GM13977 (cell line): Measurements from ENCODE around the gene SENP3.

Experiments used
- DNase-seq: peaks from one replicate; pipeline ENCODE4 v3.0.0; 2012; ENCODE audit warnings: low spot score
- in situ Hi-C: fragments of 300-500 bp; cut with MboI; formaldehyde crosslinking; loops from one replicate; pipeline ENCODE4 v1.12.0; 2022; ENCODE audit warnings: low sequenced_read_pairs, low pct_unique_long_range_greater_than_20kb, mixed read lengths, inconsistent platforms; ENCODE audit not compliant: unreplicated experiment
- TF ChIP-seq, protein P1 (sequence below): IDR thresholded peaks from 2 replicates; pipeline ENCODE4 v1.5.1; 2012; ENCODE audit warnings: mild to moderate bottlenecking, control low read depth; ENCODE audit not compliant: insufficient read depth; ENCODE audit errors: extremely low read depth, missing control alignments

Gene SENP3

DNA sequence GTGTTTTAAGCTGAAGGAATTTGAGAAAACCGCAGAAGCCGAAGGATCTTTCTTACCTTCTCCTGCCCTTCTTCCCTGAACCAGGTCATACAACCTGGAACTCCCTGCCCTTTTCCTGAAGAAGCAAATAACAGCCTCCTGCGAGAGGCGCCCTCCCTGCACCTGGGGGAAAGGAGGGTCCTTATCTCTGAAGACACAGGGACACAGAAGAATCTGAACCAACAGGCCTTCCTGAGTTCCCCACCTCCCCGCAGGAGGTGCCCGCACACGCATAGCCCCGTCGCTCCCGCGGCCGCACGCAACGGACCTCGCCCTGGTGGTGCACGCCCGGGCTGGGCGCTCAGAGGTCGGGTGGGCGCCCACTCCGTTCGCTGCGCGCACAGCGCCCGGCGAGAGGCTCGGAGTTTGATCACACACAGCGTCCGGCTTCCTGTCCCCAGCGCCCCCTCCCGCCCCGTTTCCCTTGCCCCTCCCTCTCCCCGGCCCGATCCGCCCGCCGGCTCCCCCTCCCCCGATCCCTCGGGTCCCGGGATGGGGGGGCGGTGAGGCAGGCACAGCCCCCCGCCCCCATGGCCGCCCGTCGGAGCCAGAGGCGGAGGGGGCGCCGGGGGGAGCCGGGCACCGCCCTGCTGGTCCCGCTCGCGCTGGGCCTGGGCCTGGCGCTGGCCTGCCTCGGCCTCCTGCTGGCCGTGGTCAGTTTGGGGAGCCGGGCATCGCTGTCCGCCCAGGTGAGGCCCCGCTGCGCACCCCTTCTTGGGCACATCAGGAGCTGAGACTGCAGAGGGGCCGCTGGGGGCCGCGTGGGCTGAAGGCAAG is 12.9 kb upstream of the SENP3 start, which contains the start of gene TNFSF12:
TSS of gene TNFSF12 (plus strand) at position 474 of the 816 bp plus-strand sequence. CDS start at position 570, 96 bp downstream.
- in situ Hi-C loops = no loop called here
- peak; percentile 79 for DNase-seq

DNA sequence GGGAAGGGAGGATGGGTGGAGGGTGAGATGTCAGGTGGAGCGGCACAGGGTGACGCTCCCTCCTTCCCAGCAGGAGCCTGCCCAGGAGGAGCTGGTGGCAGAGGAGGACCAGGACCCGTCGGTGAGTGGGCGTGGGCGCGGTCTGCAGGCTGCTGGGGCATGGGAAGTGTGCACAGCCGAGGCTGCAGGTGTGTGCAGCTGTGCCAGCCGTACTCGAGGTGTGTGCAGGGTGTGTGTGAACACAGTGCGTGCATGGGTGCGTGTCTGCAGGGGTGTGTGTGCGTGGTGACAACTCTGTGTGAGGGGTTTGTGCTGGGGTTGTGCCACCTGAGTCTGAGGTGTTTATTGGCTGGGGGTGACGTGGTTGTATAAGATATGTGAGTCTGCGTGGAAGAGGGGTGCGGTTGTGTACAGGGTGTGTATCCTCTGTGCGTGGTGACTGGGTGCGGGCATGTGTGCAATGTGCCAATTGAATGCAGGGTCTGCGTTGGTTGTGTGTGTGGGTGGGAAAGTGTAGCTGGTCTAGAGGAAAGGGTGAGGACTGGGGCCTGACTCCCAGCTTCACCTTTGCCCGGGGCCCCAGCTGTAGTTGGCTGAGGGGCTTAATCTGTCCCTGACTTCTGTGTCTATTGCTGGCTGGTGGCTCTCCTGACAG is 12.2 kb upstream of the SENP3 start:
- TF ChIP-seq, protein P1, sequence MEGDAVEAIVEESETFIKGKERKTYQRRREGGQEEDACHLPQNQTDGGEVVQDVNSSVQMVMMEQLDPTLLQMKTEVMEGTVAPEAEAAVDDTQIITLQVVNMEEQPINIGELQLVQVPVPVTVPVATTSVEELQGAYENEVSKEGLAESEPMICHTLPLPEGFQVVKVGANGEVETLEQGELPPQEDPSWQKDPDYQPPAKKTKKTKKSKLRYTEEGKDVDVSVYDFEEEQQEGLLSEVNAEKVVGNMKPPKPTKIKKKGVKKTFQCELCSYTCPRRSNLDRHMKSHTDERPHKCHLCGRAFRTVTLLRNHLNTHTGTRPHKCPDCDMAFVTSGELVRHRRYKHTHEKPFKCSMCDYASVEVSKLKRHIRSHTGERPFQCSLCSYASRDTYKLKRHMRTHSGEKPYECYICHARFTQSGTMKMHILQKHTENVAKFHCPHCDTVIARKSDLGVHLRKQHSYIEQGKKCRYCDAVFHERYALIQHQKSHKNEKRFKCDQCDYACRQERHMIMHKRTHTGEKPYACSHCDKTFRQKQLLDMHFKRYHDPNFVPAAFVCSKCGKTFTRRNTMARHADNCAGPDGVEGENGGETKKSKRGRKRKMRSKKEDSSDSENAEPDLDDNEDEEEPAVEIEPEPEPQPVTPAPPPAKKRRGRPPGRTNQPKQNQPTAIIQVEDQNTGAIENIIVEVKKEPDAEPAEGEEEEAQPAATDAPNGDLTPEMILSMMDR = no peak
- in situ Hi-C loops = loop anchor here (25.0 kb wide), 1 partner anchor 187 kb away; the partner anchor contains the start of genes KCTD11 and TMEM95
- peak; percentile 52 for DNase-seq

More for the DNA sequence above, 12.9 kb upstream of the SENP3 start, which contains the start of gene TNFSF12:
- TF ChIP-seq, protein P1 = no peak

DNA sequence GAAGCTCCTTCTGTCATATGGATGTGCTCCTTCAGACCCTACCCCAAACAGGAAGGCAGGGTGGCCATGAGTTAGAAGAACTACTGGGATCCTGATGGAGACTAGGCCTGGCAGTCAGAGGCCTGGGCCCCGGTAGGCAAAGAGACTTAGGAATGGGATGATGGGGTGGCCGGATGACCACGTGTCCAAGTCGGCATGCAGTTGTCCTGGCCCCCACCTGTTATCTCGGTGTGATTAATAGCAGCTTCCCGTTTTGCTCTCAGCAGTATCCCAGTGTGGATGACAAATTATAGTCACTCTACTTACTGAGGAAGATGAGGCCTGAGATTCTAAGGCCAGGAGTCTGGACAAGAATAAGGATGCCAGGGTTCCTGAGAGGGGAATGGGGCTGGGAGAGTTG is 11.4 kb upstream of the SENP3 start:
- DNase-seq = no peak
- in situ Hi-C loops = loop anchor here (25.0 kb wide), 1 partner anchor 188 kb away; the partner anchor contains the start of genes KCTD11 and TMEM95
- TF ChIP-seq, protein P1 = no peak

DNA sequence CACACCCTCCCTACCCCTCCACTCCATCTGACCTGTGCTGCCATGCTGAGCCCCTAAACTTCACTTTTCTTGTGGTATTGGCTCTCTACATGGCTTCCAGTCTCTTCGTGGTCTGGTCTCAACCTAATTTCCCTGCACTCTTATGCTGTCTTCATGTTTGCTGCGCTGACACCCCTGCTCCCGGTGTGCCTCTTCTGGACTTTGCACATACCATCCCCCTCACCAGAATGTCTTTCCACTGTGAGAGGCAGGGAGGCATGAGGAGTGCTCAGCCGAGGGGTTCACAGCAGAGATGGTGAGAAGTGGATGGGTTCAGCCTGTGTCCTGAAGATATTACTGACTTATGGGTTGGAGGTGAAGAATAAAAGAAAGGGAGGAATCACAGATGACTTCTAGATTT is 10.3 kb upstream of the SENP3 start:
- no peak for DNase-seq
- in situ Hi-C loops = loop anchor here (25.0 kb wide), 1 partner anchor 189 kb away; the partner anchor contains the start of genes KCTD11 and TMEM95
- TF ChIP-seq, protein P1 = no peak

DNA sequence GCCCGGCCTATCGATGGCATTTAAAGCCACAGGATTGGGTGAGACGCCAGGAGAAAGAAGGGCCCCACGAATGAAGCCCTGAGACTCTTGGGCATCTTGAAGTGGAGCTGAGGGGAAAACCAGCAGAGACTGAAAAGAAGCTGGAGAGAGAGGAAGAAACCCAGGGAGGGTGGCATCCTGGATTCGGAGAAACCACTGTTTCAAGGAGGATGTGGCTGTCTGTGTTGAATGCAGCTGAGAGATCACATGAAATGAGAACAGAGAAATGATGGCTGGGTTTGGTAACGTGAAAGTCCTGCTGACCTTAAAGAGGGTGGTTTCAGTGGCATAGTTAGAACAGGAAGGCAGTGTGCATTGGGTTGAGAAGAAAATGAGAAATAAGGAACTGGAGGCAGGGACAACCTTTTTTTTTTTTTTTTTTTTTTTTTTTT is 9.1 kb upstream of the SENP3 start:
- peak; percentile 74 for DNase-seq
- in situ Hi-C loops = loop anchor here (25.0 kb wide), 1 partner anchor 190 kb away; the partner anchor contains the start of genes KCTD11 and TMEM95
- TF ChIP-seq, protein P1 = no peak

DNA sequence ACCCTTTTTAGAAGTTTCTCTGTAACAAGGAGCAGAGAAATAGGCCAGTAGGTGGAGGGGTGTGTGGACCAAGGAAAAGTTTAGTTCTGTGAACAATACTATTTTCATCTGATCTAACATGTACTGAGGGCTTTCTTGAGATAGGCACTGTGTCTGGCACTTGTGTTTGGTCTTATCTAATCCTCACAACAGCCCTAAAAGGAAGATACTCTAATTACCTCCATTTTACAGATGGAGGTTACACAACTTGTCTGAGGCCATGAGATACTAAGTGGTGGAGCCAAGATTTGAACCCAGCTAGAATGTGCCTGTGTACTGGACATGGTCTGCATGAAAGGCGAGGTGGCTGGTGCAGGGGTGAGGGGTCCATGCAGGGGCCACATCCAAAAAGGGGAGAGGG is 8.4 kb upstream of the SENP3 start:
- in situ Hi-C loops = loop anchor here (25.0 kb wide), 1 partner anchor 191 kb away; the partner anchor contains the start of genes KCTD11 and TMEM95
- no peak for DNase-seq
- TF ChIP-seq, protein P1 = no peak
